Neural progenitor cell (in vitro differentiated cells): ENCODE data around the gene MAN2A1.

ENCODE experiments used
- CTCF ChIP-seq: fragments of 200-600 bp; sonication (generic); IDR thresholded peaks from 2 replicates; pipeline ENCODE4 v1.5.1; 2017; ENCODE audit warnings: antibody characterized with exemption, mild to moderate bottlenecking
- EZH2 ChIP-seq: fragments of 200-600 bp; sonication (generic); IDR thresholded peaks from 2 replicates; pipeline ENCODE4 v1.6.1; 2017; ENCODE audit warnings: antibody characterized with exemption, mild to moderate bottlenecking, moderate library complexity

GRCh38 chr5:109868737-109869136 lies 179.0 kb downstream of the MAN2A1 start:
- no peak for TF ChIP-seq CTCF
- no peak for TF ChIP-seq EZH2
